GM12878 (cell line): ENCODE data around the gene SEC16A. TPM values are rescaled to one million over a fixed set of nuclear protein-coding genes. Genes with fewer than 3 reads are reported as not detected.

ENCODE experiments used
- ATAC-seq: fragments of 200-7000 bp; cut with Tn5 transposase; 3 replicates; pipeline ENCODE4 v1.9.1; 2020; ENCODE audit warnings: mild to moderate bottlenecking, moderate library complexity
- BruUV-seq: library from RNA; stranded (reverse); fragments of 400-500 nt; replicated peaks from 2 replicates; lab custom pipeline; 2021; lab: Mats Ljungman, UMichigan
- CTCF ChIA-PET: fragments of 300-600 bp; sonication (Branson Sonifier 250); formaldehyde crosslinking; extraction: SDS; loops from one replicate; lab custom pipeline; 2021; ENCODE audit warnings: inconsistent platforms; lab: Yijun Ruan, JAX
- POLR2A ChIA-PET: fragments of 350-600 bp; formaldehyde crosslinking; extraction: SDS; loops from one replicate; lab custom pipeline; 2021; ENCODE audit warnings: inconsistent platforms; lab: Charles Lee
- RAD21 ChIA-PET: fragments of 300-600 bp; sonication (Branson Sonifier 250); formaldehyde crosslinking; loops from one replicate; lab custom pipeline; 2023; ENCODE audit warnings: antibody characterized with exemption; ENCODE audit not compliant: unreplicated experiment; lab: Charles Lee
- SMC1A ChIA-PET: fragments of 300-600 bp; sonication (Branson Sonifier 250); formaldehyde crosslinking; loops from one replicate; lab custom pipeline; 2023; ENCODE audit not compliant: unreplicated experiment, uncharacterized antibody; lab: Charles Lee
- DNase-seq: peaks from one replicate; pipeline ENCODE4 v3.0.0-alpha.2; 2011; ENCODE audit warnings: low read depth, low spot score
- FAIRE-seq: peaks from 3 replicates; lab custom pipeline; 2011; peaks lifted over from hg19 to GRCh38; lab: Jason Lieb, UNC
- H2AFZ ChIP-seq: 2 replicates; pipeline ENCODE4 v1.6.0; 2011; ENCODE audit warnings: low read depth, low read length, control low read depth; ENCODE audit not compliant: control insufficient read depth
- H3K27ac ChIP-seq: 2 replicates; pipeline ENCODE4 v1.5.1; 2011; ENCODE audit warnings: control low read depth; ENCODE audit not compliant: control insufficient read depth, insufficient read depth
- H3K27me3 ChIP-seq, 2 experiments: replicated peaks in 1 of 2; 2 replicates each; pipeline versions ENCODE4 v1.6.0 to v1.6.1; 2011; ENCODE audit warnings: low read length in 1 of 2; ENCODE audit not compliant: control insufficient read depth in 2 of 2, insufficient read depth in 2 of 2
- H3K36me3 ChIP-seq, 2 experiments: 2 replicates each; pipeline ENCODE4 v1.5.1; 2011; ENCODE audit warnings: low read length in 1 of 2; ENCODE audit not compliant: control insufficient read depth in 2 of 2, insufficient read depth in 2 of 2
- H3K4me1 ChIP-seq: 2 replicates; pipeline ENCODE4 v1.6.1; 2011; ENCODE audit warnings: mild to moderate bottlenecking, low read length, moderate library complexity, mixed read lengths; ENCODE audit not compliant: control insufficient read depth, insufficient read depth
- H3K4me2 ChIP-seq: 2 replicates; pipeline ENCODE4 v1.6.0; 2011; ENCODE audit warnings: control low read depth; ENCODE audit not compliant: control insufficient read depth, insufficient read depth
- H3K4me3 ChIP-seq: fragments of 200-600 bp; sonication (generic); 2 replicates; pipeline ENCODE4 v1.5.1; 2016
- H3K79me2 ChIP-seq: 2 replicates; pipeline ENCODE4 v1.6.0; 2011; ENCODE audit warnings: low read length; ENCODE audit not compliant: control insufficient read depth, insufficient read depth
- H3K9ac ChIP-seq: 2 replicates; pipeline ENCODE4 v1.8.0; 2011; ENCODE audit warnings: low read length, control low read depth, mixed read lengths; ENCODE audit not compliant: control insufficient read depth, insufficient read depth
- H3K9me3 ChIP-seq: replicated peaks from 3 replicates; pipeline ENCODE4 v1.5.1; 2011; ENCODE audit warnings: mild to moderate bottlenecking, low read length; ENCODE audit not compliant: control insufficient read depth, insufficient read depth
- H4K20me1 ChIP-seq: 2 replicates; pipeline ENCODE4 v1.6.0; 2011; ENCODE audit not compliant: control insufficient read depth, insufficient read depth
- E4F1 ChIP-seq: fragments of 450-650 bp; IDR thresholded peaks from 2 replicates; pipeline ENCODE4 v1.6.1; 2018; ENCODE audit warnings: borderline replicate concordance, mild to moderate bottlenecking; ENCODE audit not compliant: partially characterized antibody
- POLR2A ChIP-seq: IDR thresholded peaks from 2 replicates; pipeline ENCODE4 v1.6.1; 2011; ENCODE audit warnings: low read depth, mild to moderate bottlenecking, low read length
- POLR2AphosphoS5 ChIP-seq: IDR thresholded peaks from 2 replicates; pipeline ENCODE4 v1.6.1; 2011; ENCODE audit warnings: mild to moderate bottlenecking, low read length, inconsistent platforms
- whole genome bisulfite sequencing: methylation state at CpG from one replicate; pipeline ENCODE4 v1.1.6; 2016; ENCODE audit warnings: low lambda C conversion rate; ENCODE audit not compliant: insufficient replicate concordance, insufficient coverage; ENCODE audit errors: missing lambda C conversion rate; 5-methylcytosine and 5-hydroxymethylcytosine counted together
- in situ Hi-C: fragments of 300-500 bp; cut with MboI; formaldehyde crosslinking; loops from 9 replicates; pipeline ENCODE4 v1.14.3; 2018; ENCODE audit warnings: mixed read lengths
- intact Hi-C: fragments of 100-400 bp; cut with micrococcal nuclease; formaldehyde crosslinking; loops from one replicate; pipeline ENCODE4 v1.14.2; 2022; ENCODE audit not compliant: unreplicated experiment
- polyA plus RNA-seq, 11 experiments: library from polyadenylated mRNA; depleted of rRNA in 4 of 11; unstranded in 6 of 11; stranded (reverse) in 5 of 11; fragments of >200 nt; fragmentation: Nextera tagmentation in 4 of 11; fragmentation: Illumina TruSeq in 1 of 11; extraction: Ambion mirVana in 4 of 11; extraction: Trizol in 1 of 11; gene quantifications; 1 replicate in 1 of 11; 2 replicates in 10 of 11; pipeline versions ENCODE4 v1.2.1 to v1.2.3, GENCODE V29; 2011 to 2016; ENCODE audit warnings: inconsistent platforms in 2 of 11, missing spikeins in 2 of 11, low read depth in 1 of 11
- total RNA-seq, 4 experiments: library from RNA; depleted of rRNA in 3 of 4; stranded (reverse); fragments of >200 nt in 3 of 4; fragmentation: Illumina TruSeq in 1 of 4; extraction: Trizol in 1 of 4; gene quantifications; 2 replicates each; pipeline versions ENCODE4 v1.2.1 to v1.2.3, GENCODE V29; 2013 to 2021

SEC16A gene
- total and polyA plus RNA-seq, 10 of the 15 experiments (the other 5 are each of a cell fraction or from before 2014, with no cell fraction given), result 9.9 to 59.1 (median 21.7) TPM

DNA sequence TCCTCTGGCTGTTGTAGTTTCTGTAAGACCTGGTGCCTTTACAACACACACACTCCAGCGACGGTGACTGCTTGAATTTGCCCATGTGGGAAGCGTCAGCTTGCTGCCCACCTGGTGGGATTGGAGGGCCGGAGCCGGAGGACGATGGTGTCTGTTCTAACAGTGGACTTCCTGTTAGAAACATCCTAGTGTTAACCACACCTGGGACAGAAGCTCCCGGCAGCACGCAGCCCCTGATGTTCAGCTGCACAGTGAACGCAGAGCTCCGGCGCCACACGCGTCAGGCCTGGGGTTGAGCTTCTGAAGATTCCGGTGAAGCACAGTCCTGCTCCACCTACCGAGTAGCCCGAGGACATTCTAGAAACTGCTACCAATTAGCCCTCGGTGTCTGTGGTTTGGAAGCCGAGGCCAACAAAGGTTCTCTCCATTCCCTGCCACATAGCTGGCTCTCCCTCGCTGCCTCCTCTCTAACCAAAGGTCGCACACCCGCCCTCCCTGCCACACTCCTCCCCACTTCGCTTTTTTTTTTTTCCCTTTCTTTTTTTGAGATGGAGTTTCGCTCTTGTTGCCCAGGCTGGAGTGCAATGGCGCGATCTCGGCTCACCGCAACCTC, 58.0 kb downstream of the SEC16A start:
- H3K79me2 ChIP-seq, result no peaks in the 10 kb centered on the region
- no peak for ATAC-seq
- no peak overlapping the region for H3K9ac ChIP-seq
- RAD21 ChIA-PET, result no interaction called here
- H3K4me3 ChIP-seq, result no peak overlapping the region
- CTCF ChIA-PET, result interaction anchor here (1.1 kb wide), 1 partner anchor 25 kb away, joined by 4 read pairs; the partner anchor contains the start of gene SNAPC4
- no peak overlapping the region for H3K27ac ChIP-seq
- no peaks in the 10 kb centered on the region for H3K4me1 ChIP-seq
- intact Hi-C loops (no loop called here), in situ Hi-C loops (no loop called here)
- peaks cover 17 to 19% of the 10 kb centered on the region in 2 experiments; a peak in 3 of 4 replicates for H3K36me3 ChIP-seq
- H3K27me3 ChIP-seq, result no peaks in the 10 kb centered on the region
- SMC1A ChIA-PET, result no interaction called here
- no peak for FAIRE-seq
- TF ChIP-seq POLR2A, result peak; percentile 30; the same call in 1 of the 2 replicates
- 0 out of 2 replicates have a peak, but pooled peaks have one; percentile 7 for TF ChIP-seq POLR2AphosphoS5
- no peak for TF ChIP-seq E4F1
- H4K20me1 ChIP-seq, result no peaks in the 10 kb centered on the region
- no peak overlapping the region for H2AFZ ChIP-seq
- BruUV-seq, result no TSS peak
- WGBS, result 96% methylated on average over 26 of the region's 27 CpGs
- no peak for DNase-seq
- H3K4me2 ChIP-seq, result no peak overlapping the region
- H3K9me3 ChIP-seq, result no peaks in the 10 kb centered on the region
- POLR2A ChIA-PET, result no interaction called here
